WTC11 (cell line): ENCODE data around the gene BZW1. TPM values are rescaled to one million over a fixed set of nuclear protein-coding genes. Genes with fewer than 3 reads are reported as not detected.

Experiments used
- ATAC-seq: fragments of 200-7000 bp; cut with Tn5 transposase; 2 replicates; pipeline ENCODE4 v1.10.0; 2021; ENCODE audit warnings: mild to moderate bottlenecking, moderate library complexity
- CTCF ChIA-PET: fragments of 300-600 bp; sonication (Branson Sonifier 250); formaldehyde crosslinking; loops from one replicate; lab custom pipeline; 2021; ENCODE audit warnings: antibody characterized with exemption; lab: Charles Lee
- POLR2A ChIA-PET: fragments of 350-600 bp; sonication (Branson Sonifier 250); formaldehyde crosslinking; loops from one replicate; lab custom pipeline; 2021; ENCODE audit warnings: antibody characterized with exemption; lab: Charles Lee
- DNase-seq: peaks from one replicate; pipeline ENCODE4 v3.0.0; 2021; ENCODE audit warnings: low spot score
- H3K27ac Mint-ChIP-seq: 2 replicates; pipeline ENCODE4 v1.8.0; 2021; ENCODE audit warnings: mixed read lengths
- H3K27me3 Mint-ChIP-seq: 2 replicates; pipeline ENCODE4 v1.8.0; 2021; ENCODE audit warnings: low read depth, mild to moderate bottlenecking, moderate library complexity, mixed read lengths
- H3K36me3 Mint-ChIP-seq: 2 replicates; pipeline ENCODE4 v1.8.0; 2021; ENCODE audit warnings: mixed read lengths
- H3K4me1 Mint-ChIP-seq: 2 replicates; pipeline ENCODE4 v1.8.0; 2022; ENCODE audit warnings: mixed read lengths
- H3K4me3 Mint-ChIP-seq: 2 replicates; pipeline ENCODE4 v1.8.0; 2021; ENCODE audit warnings: mild to moderate bottlenecking, moderate library complexity, mixed read lengths
- H3K9me3 Mint-ChIP-seq: 2 replicates; pipeline ENCODE4 v1.8.0; 2021; ENCODE audit warnings: mixed read lengths
- CBFB ChIP-seq: sonication (generic); formaldehyde crosslinking; IDR thresholded peaks from 2 replicates; pipeline ENCODE4 v1.8.1; 2022; ENCODE audit warnings: mild to moderate bottlenecking, low read depth, missing genetic modification reagents
- CREB1 ChIP-seq: sonication (generic); formaldehyde crosslinking; IDR thresholded peaks from 2 replicates; pipeline ENCODE4 v1.8.0; 2023; ENCODE audit warnings: mild to moderate bottlenecking, missing genetic modification reagents
- E2F5 ChIP-seq: sonication (generic); formaldehyde crosslinking; IDR thresholded peaks from 2 replicates; pipeline ENCODE4 v1.8.1; 2022; ENCODE audit warnings: mild to moderate bottlenecking, moderate library complexity, missing genetic modification reagents
- GABPB1 ChIP-seq: sonication (generic); formaldehyde crosslinking; IDR thresholded peaks from 2 replicates; pipeline ENCODE4 v1.8.1; 2023; ENCODE audit warnings: mild to moderate bottlenecking, missing genetic modification reagents
- GTF2I ChIP-seq: fragments of 250-450 bp; sonication (Bioruptor Pico); conservative IDR thresholded peaks from 2 replicates; pipeline ENCODE4 v1.4.0; 2021; ENCODE audit warnings: mild to moderate bottlenecking
- HMGA2 ChIP-seq: fragments of 250-450 bp; sonication (Bioruptor Pico); IDR thresholded peaks from 2 replicates; pipeline ENCODE4 v1.4.0; 2021; ENCODE audit warnings: mild to moderate bottlenecking, moderate library complexity
- IRF2 ChIP-seq: sonication (generic); formaldehyde crosslinking; IDR thresholded peaks from 2 replicates; pipeline ENCODE4 v1.8.0; 2022; ENCODE audit warnings: low read depth, missing genetic modification reagents, borderline replicate concordance
- JUN ChIP-seq: sonication (generic); formaldehyde crosslinking; IDR thresholded peaks from 2 replicates; pipeline ENCODE4 v1.8.0; 2023; ENCODE audit warnings: mild to moderate bottlenecking, missing genetic modification reagents
- MAX ChIP-seq: sonication (generic); formaldehyde crosslinking; IDR thresholded peaks from 2 replicates; pipeline ENCODE4 v1.8.0; 2022; ENCODE audit warnings: mild to moderate bottlenecking, missing genetic modification reagents
- MLX ChIP-seq: sonication (generic); formaldehyde crosslinking; IDR thresholded peaks from 2 replicates; pipeline ENCODE4 v1.8.1; 2023; ENCODE audit warnings: mild to moderate bottlenecking, missing genetic modification reagents, moderate library complexity
- MYBL2 ChIP-seq: sonication (generic); formaldehyde crosslinking; IDR thresholded peaks from 2 replicates; pipeline ENCODE4 v1.8.1; 2023; ENCODE audit warnings: mild to moderate bottlenecking, moderate library complexity, missing genetic modification reagents
- NFATC4 ChIP-seq: fragments of 250-450 bp; sonication (Bioruptor Pico); IDR thresholded peaks from 2 replicates; pipeline ENCODE4 v1.9.0; 2021; ENCODE audit warnings: mild to moderate bottlenecking
- NR1H2 ChIP-seq: sonication (generic); formaldehyde crosslinking; IDR thresholded peaks from 2 replicates; pipeline ENCODE4 v1.9.0; 2021; ENCODE audit warnings: mild to moderate bottlenecking, moderate library complexity, missing genetic modification reagents
- NR2C2 ChIP-seq: sonication (generic); formaldehyde crosslinking; IDR thresholded peaks from 2 replicates; pipeline ENCODE4 v1.8.0; 2022; ENCODE audit warnings: mild to moderate bottlenecking, missing genetic modification reagents
- NR3C1 ChIP-seq: sonication (generic); formaldehyde crosslinking; conservative IDR thresholded peaks from 2 replicates; pipeline ENCODE4 v1.8.1; 2023; ENCODE audit warnings: low read depth, mild to moderate bottlenecking, missing genetic modification reagents
- OVOL2 ChIP-seq: fragments of 250-450 bp; sonication (Bioruptor Pico); IDR thresholded peaks from 2 replicates; pipeline ENCODE4 v1.9.0; 2021; ENCODE audit warnings: mild to moderate bottlenecking, borderline replicate concordance
- RORB ChIP-seq: fragments of 250-450 bp; sonication (Bioruptor Pico); IDR thresholded peaks from 2 replicates; pipeline ENCODE4 v1.9.0; 2021; ENCODE audit warnings: mild to moderate bottlenecking
- SMAD3 ChIP-seq: sonication (generic); formaldehyde crosslinking; IDR thresholded peaks from 2 replicates; pipeline ENCODE4 v1.8.0; 2022; ENCODE audit warnings: missing genetic modification reagents, mild to moderate bottlenecking, borderline replicate concordance
- TCF7 ChIP-seq: sonication (generic); formaldehyde crosslinking; IDR thresholded peaks from 2 replicates; pipeline ENCODE4 v1.8.0; 2022; ENCODE audit warnings: mild to moderate bottlenecking, low read depth, missing genetic modification reagents, moderate library complexity
- ZBTB21 ChIP-seq: sonication (generic); formaldehyde crosslinking; IDR thresholded peaks from 2 replicates; pipeline ENCODE4 v1.8.1; 2023; ENCODE audit warnings: mild to moderate bottlenecking, missing genetic modification reagents, borderline replicate concordance
- ZNF121 ChIP-seq: sonication (generic); formaldehyde crosslinking; IDR thresholded peaks from 2 replicates; pipeline ENCODE4 v1.8.0; 2023; ENCODE audit warnings: missing genetic modification reagents
- ZNF232 ChIP-seq: sonication (generic); formaldehyde crosslinking; IDR thresholded peaks from 2 replicates; pipeline ENCODE4 v1.8.0; 2022; ENCODE audit warnings: mild to moderate bottlenecking, missing genetic modification reagents
- ZNF317 ChIP-seq: sonication (generic); formaldehyde crosslinking; IDR thresholded peaks from 2 replicates; pipeline ENCODE4 v1.8.1; 2023; ENCODE audit warnings: low read depth, mild to moderate bottlenecking, moderate library complexity, missing genetic modification reagents, borderline replicate concordance
- total RNA-seq: library from RNA; stranded (reverse); gene quantifications from 3 replicates; pipeline ENCODE4 v1.2.3, GENCODE V29; 2021
- TF ChIP-seq, protein P1 (sequence below): sonication (generic); formaldehyde crosslinking; IDR thresholded peaks from 2 replicates; pipeline ENCODE4 v1.8.0; 2023; ENCODE audit warnings: missing genetic modification reagents
- TF ChIP-seq, protein P2 (sequence below): sonication (generic); formaldehyde crosslinking; IDR thresholded peaks from 2 replicates; pipeline ENCODE4 v1.8.0; 2023; ENCODE audit warnings: missing genetic modification reagents, mild to moderate bottlenecking, borderline replicate concordance

BZW1 gene
- total RNA-seq, 1 experiment from 2014 or later: 255 TPM

- TF ChIP-seq MLX (CRISPR knock-in tag): no peak
- no peak for TF ChIP-seq TCF7 (CRISPR knock-in tag)
- TF ChIP-seq, all 79 proteins: peak for 0
These were observed 38.6 kb upstream of the BZW1 start (continued) for GRCh38 chr2:200773083-200773482.

DNA sequence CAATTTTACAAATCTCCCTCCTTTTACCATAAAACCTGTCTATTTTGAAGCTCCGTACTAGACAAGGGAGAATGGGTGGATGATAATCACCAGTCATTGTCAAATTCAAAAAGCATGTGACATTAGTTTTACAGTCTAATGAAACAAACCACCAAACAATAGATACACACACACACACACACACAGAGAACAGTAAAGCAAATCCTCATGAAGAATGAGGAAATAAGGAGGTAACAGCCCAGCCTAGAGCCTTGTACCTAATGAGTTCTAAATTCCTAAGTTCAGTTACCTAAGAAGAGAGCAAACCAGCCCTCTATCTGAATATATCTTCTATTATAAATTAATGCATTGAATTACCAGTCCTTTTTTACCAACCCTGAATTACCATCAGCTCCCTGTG is 36.8 kb upstream of the BZW1 start:
- ChIA-PET CTCF (no interaction called here), POLR2A (no interaction called here)
- H3K36me3 Mint-ChIP-seq: no peaks in the 10 kb centered on the region
- no peak for ATAC-seq
- H3K4me3 Mint-ChIP-seq: no peak overlapping the region
- no peak for DNase-seq
- TF ChIP-seq ZBTB21 (CRISPR knock-in tag) (no peak), ZNF232 (CRISPR knock-in tag) (no peak), RORB (CRISPR knock-in tag) (no peak), NR3C1 (CRISPR knock-in tag) (no peak), NR1H2 (CRISPR knock-in tag) (no peak), MAX (CRISPR knock-in tag) (no peak), ZNF317 (no peak), GTF2I (CRISPR knock-in tag) (no peak), NR2C2 (CRISPR knock-in tag) (no peak), MYBL2 (CRISPR knock-in tag) (no peak), E2F5 (CRISPR knock-in tag) (no peak), IRF2 (CRISPR knock-in tag) (no peak), ZNF121 (no peak), CREB1 (CRISPR knock-in tag) (no peak), NFATC4 (CRISPR knock-in tag) (no peak), SMAD3 (CRISPR knock-in tag) (no peak)
- H3K27ac Mint-ChIP-seq: no peak overlapping the region
- peaks cover 14% of the 10 kb centered on the region for H3K4me1 Mint-ChIP-seq
- peaks cover 4% of the 10 kb centered on the region; the same call in 1 of the 2 replicates for H3K27me3 Mint-ChIP-seq
- peaks cover 12% of the 10 kb centered on the region for H3K9me3 Mint-ChIP-seq

DNA sequence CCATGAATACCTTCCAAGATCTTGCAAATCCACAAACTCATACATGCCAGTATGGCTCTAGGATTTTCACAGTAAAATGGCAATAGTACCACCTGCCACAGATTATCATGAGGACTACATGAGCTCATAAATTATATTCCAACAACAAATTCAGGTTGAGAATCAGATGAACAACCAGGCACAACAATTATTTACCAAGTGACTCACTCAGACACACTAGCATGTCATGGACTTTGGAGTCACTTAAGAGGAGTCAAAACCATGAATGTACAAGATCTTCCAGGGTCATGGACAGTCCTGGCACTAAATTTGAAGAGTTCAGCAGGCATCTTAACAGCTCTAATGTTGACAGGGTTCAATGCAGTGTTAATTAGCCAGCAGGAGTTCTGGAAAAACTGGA is 34.4 kb upstream of the BZW1 start:
- Mint-ChIP-seq H3K27me3 (peaks cover 4% of the 10 kb centered on the region; the same call in 1 of the 2 replicates), H3K36me3 (no peaks in the 10 kb centered on the region), H3K4me1 (peaks cover 14% of the 10 kb centered on the region), H3K27ac (no peak overlapping the region), H3K9me3 (peaks cover 12% of the 10 kb centered on the region), H3K4me3 (no peak overlapping the region)
- POLR2A ChIA-PET: no interaction called here
- TF ChIP-seq, protein P1, sequence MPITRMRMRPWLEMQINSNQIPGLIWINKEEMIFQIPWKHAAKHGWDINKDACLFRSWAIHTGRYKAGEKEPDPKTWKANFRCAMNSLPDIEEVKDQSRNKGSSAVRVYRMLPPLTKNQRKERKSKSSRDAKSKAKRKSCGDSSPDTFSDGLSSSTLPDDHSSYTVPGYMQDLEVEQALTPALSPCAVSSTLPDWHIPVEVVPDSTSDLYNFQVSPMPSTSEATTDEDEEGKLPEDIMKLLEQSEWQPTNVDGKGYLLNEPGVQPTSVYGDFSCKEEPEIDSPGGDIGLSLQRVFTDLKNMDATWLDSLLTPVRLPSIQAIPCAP (CRISPR knock-in tag): no peak
- CTCF ChIA-PET: interaction anchor here (0.6 kb wide), 1 partner anchor 140 kb away, joined by 5 read pairs; no protein-coding TSS in a partner anchor
- no peak for ATAC-seq
- DNase-seq: no peak

GRCh38 chr2:200778038-200778437 is 33.7 kb upstream of the BZW1 start:
- no peaks in the 10 kb centered on the region for H3K27me3 Mint-ChIP-seq
- TF ChIP-seq CBFB (CRISPR knock-in tag) (no peak), HMGA2 (no peak), JUN (CRISPR knock-in tag) (no peak), GTF2I (CRISPR knock-in tag) (no peak), OVOL2 (no peak), GABPB1 (CRISPR knock-in tag) (no peak)
- TF ChIP-seq, protein P2, sequence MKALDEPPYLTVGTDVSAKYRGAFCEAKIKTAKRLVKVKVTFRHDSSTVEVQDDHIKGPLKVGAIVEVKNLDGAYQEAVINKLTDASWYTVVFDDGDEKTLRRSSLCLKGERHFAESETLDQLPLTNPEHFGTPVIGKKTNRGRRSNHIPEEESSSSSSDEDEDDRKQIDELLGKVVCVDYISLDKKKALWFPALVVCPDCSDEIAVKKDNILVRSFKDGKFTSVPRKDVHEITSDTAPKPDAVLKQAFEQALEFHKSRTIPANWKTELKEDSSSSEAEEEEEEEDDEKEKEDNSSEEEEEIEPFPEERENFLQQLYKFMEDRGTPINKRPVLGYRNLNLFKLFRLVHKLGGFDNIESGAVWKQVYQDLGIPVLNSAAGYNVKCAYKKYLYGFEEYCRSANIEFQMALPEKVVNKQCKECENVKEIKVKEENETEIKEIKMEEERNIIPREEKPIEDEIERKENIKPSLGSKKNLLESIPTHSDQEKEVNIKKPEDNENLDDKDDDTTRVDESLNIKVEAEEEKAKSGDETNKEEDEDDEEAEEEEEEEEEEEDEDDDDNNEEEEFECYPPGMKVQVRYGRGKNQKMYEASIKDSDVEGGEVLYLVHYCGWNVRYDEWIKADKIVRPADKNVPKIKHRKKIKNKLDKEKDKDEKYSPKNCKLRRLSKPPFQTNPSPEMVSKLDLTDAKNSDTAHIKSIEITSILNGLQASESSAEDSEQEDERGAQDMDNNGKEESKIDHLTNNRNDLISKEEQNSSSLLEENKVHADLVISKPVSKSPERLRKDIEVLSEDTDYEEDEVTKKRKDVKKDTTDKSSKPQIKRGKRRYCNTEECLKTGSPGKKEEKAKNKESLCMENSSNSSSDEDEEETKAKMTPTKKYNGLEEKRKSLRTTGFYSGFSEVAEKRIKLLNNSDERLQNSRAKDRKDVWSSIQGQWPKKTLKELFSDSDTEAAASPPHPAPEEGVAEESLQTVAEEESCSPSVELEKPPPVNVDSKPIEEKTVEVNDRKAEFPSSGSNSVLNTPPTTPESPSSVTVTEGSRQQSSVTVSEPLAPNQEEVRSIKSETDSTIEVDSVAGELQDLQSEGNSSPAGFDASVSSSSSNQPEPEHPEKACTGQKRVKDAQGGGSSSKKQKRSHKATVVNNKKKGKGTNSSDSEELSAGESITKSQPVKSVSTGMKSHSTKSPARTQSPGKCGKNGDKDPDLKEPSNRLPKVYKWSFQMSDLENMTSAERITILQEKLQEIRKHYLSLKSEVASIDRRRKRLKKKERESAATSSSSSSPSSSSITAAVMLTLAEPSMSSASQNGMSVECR (CRISPR knock-in tag): no peak
- H3K9me3 Mint-ChIP-seq: peaks cover 4% of the 10 kb centered on the region
- POLR2A ChIA-PET: no interaction called here
- DNase-seq (no peak), ATAC-seq (no peak)
- peaks cover 14% of the 10 kb centered on the region for H3K4me1 Mint-ChIP-seq
- H3K27ac Mint-ChIP-seq: no peak overlapping the region
- H3K36me3 Mint-ChIP-seq: no peaks in the 10 kb centered on the region
- CTCF ChIA-PET: no interaction called here
- H3K4me3 Mint-ChIP-seq: no peak overlapping the region
